Measurements from ENCODE around the gene CNKSR3. TPM values are rescaled to one million over a fixed set of nuclear protein-coding genes. Genes with fewer than 3 reads are reported as not detected.

CNKSR3 gene
- total RNA-seq, 2 experiments from 2014 or later = not detected

GRCh38 chr6:154450498-154450897 lies 60.0 kb downstream of the CNKSR3 start:
- Mint-ChIP-seq H3K9me3 (ENCODE audit: insufficient read depth) (no peaks in the 10 kb centered on the region), H3K36me3 (ENCODE audit: low read depth) (no peaks in the 10 kb centered on the region), H3K4me3 (no peak overlapping the region), H3K4me1 (ENCODE audit: low read depth) (no peaks in the 10 kb centered on the region), H3K27me3 (ENCODE audit: low read depth) (no peaks in the 10 kb centered on the region), H3K27ac (no peak overlapping the region)
- DNase-seq = no peak
- no peak for ATAC-seq
- ChIA-PET CTCF (no interaction called here), POLR2A (no interaction called here)

- H3K36me3 Mint-ChIP-seq (ENCODE audit: low read depth) = no peaks in the 10 kb centered on the region
- CTCF ChIA-PET = no interaction called here
- H3K4me1 Mint-ChIP-seq (ENCODE audit: low read depth) = no peaks in the 10 kb centered on the region
- POLR2A ChIA-PET = no interaction called here
- H3K27me3 Mint-ChIP-seq (ENCODE audit: low read depth) = no peaks in the 10 kb centered on the region
- H3K27ac Mint-ChIP-seq = no peak overlapping the region
- no peaks in the 10 kb centered on the region for H3K9me3 Mint-ChIP-seq (ENCODE audit: insufficient read depth)
- ATAC-seq (no peak), DNase-seq (no peak)
- no peak overlapping the region for H3K4me3 Mint-ChIP-seq
Measured at GRCh38 chr6:154448448-154449096, 61.9 kb downstream of the CNKSR3 start.

GRCh38 chr6:154447954-154448353 lies 62.5 kb downstream of the CNKSR3 start:
- H3K36me3 Mint-ChIP-seq (ENCODE audit: low read depth) = no peaks in the 10 kb centered on the region
- CTCF ChIA-PET = no interaction called here
- no peaks in the 10 kb centered on the region for H3K27me3 Mint-ChIP-seq (ENCODE audit: low read depth)
- POLR2A ChIA-PET = no interaction called here
- no peaks in the 10 kb centered on the region for H3K4me1 Mint-ChIP-seq (ENCODE audit: low read depth)
- H3K27ac Mint-ChIP-seq = no peak overlapping the region
- ATAC-seq (no peak), DNase-seq (no peak)
- no peak overlapping the region for H3K4me3 Mint-ChIP-seq
- no peaks in the 10 kb centered on the region for H3K9me3 Mint-ChIP-seq (ENCODE audit: insufficient read depth)

- POLR2A ChIA-PET = no interaction called here
- DNase-seq (no peak), ATAC-seq (no peak)
- H3K36me3 Mint-ChIP-seq (ENCODE audit: low read depth) = no peaks in the 10 kb centered on the region
- H3K4me1 Mint-ChIP-seq (ENCODE audit: low read depth) = no peaks in the 10 kb centered on the region
- H3K27ac Mint-ChIP-seq = no peak overlapping the region
- CTCF ChIA-PET = no interaction called here
- H3K9me3 Mint-ChIP-seq (ENCODE audit: insufficient read depth) = no peaks in the 10 kb centered on the region
- no peaks in the 10 kb centered on the region for H3K27me3 Mint-ChIP-seq (ENCODE audit: low read depth)
- H3K4me3 Mint-ChIP-seq = no peak overlapping the region
Measured at GRCh38 chr6:154446984-154447383, 63.5 kb downstream of the CNKSR3 start.

GRCh38 chr6:154445417-154445816 lies 65.1 kb downstream of the CNKSR3 start:
- H3K27me3 Mint-ChIP-seq (ENCODE audit: low read depth) = no peaks in the 10 kb centered on the region
- ChIA-PET CTCF (no interaction called here), POLR2A (no interaction called here)
- no peak overlapping the region for H3K4me3 Mint-ChIP-seq
- H3K36me3 Mint-ChIP-seq (ENCODE audit: low read depth) = no peaks in the 10 kb centered on the region
- no peak for ATAC-seq
- DNase-seq = no peak
- no peaks in the 10 kb centered on the region for H3K4me1 Mint-ChIP-seq (ENCODE audit: low read depth)
- no peak overlapping the region for H3K27ac Mint-ChIP-seq
- no peaks in the 10 kb centered on the region for H3K9me3 Mint-ChIP-seq (ENCODE audit: insufficient read depth)

- ChIA-PET CTCF (no interaction called here), POLR2A (no interaction called here)
- Mint-ChIP-seq H3K36me3 (ENCODE audit: low read depth) (no peaks in the 10 kb centered on the region), H3K4me3 (no peak overlapping the region), H3K27ac (no peak overlapping the region), H3K4me1 (ENCODE audit: low read depth) (no peaks in the 10 kb centered on the region), H3K27me3 (ENCODE audit: low read depth) (no peaks in the 10 kb centered on the region), H3K9me3 (ENCODE audit: insufficient read depth) (no peaks in the 10 kb centered on the region)
- ATAC-seq = no peak
- DNase-seq = no peak
Measured at GRCh38 chr6:154441995-154442310, 68.5 kb downstream of the CNKSR3 start.

- DNase-seq (no peak), ATAC-seq (no peak)
- Mint-ChIP-seq H3K9me3 (ENCODE audit: insufficient read depth) (no peaks in the 10 kb centered on the region), H3K36me3 (ENCODE audit: low read depth) (no peaks in the 10 kb centered on the region), H3K4me3 (no peak overlapping the region), H3K27ac (no peak overlapping the region), H3K27me3 (ENCODE audit: low read depth) (no peaks in the 10 kb centered on the region), H3K4me1 (ENCODE audit: low read depth) (no peaks in the 10 kb centered on the region)
- ChIA-PET POLR2A (no interaction called here), CTCF (no interaction called here)
Measured at GRCh38 chr6:154440422-154441043, 70.0 kb downstream of the CNKSR3 start.

GRCh38 chr6:154440022-154440421 lies 70.5 kb downstream of the CNKSR3 start:
- ChIA-PET CTCF (no interaction called here), POLR2A (no interaction called here)
- H3K36me3 Mint-ChIP-seq (ENCODE audit: low read depth) = no peaks in the 10 kb centered on the region
- no peak for DNase-seq
- ATAC-seq = no peak
- no peak overlapping the region for H3K4me3 Mint-ChIP-seq
- H3K9me3 Mint-ChIP-seq (ENCODE audit: insufficient read depth) = no peaks in the 10 kb centered on the region
- no peaks in the 10 kb centered on the region for H3K4me1 Mint-ChIP-seq (ENCODE audit: low read depth)
- no peaks in the 10 kb centered on the region for H3K27me3 Mint-ChIP-seq (ENCODE audit: low read depth)
- no peak overlapping the region for H3K27ac Mint-ChIP-seq

GRCh38 chr6:154438882-154439415 lies 71.5 kb downstream of the CNKSR3 start:
- Mint-ChIP-seq H3K27ac (no peak overlapping the region), H3K9me3 (ENCODE audit: insufficient read depth) (no peaks in the 10 kb centered on the region), H3K36me3 (ENCODE audit: low read depth) (no peaks in the 10 kb centered on the region), H3K4me3 (no peak overlapping the region), H3K27me3 (ENCODE audit: low read depth) (no peaks in the 10 kb centered on the region), H3K4me1 (ENCODE audit: low read depth) (no peaks in the 10 kb centered on the region)
- POLR2A ChIA-PET = no interaction called here
- CTCF ChIA-PET = no interaction called here
- ATAC-seq = no peak
- DNase-seq = no peak

- Mint-ChIP-seq H3K27me3 (ENCODE audit: low read depth) (no peaks in the 10 kb centered on the region), H3K36me3 (ENCODE audit: low read depth) (no peaks in the 10 kb centered on the region), H3K4me3 (no peak overlapping the region), H3K9me3 (ENCODE audit: insufficient read depth) (no peaks in the 10 kb centered on the region), H3K27ac (no peak overlapping the region), H3K4me1 (ENCODE audit: low read depth) (no peaks in the 10 kb centered on the region)
- POLR2A ChIA-PET = no interaction called here
- DNase-seq (no peak), ATAC-seq (no peak)
- CTCF ChIA-PET = no interaction called here
Measured at GRCh38 chr6:154435400-154435945, 75.0 kb downstream of the CNKSR3 start.

- no peaks in the 10 kb centered on the region for H3K27me3 Mint-ChIP-seq (ENCODE audit: low read depth)
- POLR2A ChIA-PET = no interaction called here
- ATAC-seq = no peak
- no peaks in the 10 kb centered on the region for H3K36me3 Mint-ChIP-seq (ENCODE audit: low read depth)
- no peak overlapping the region for H3K4me3 Mint-ChIP-seq
- CTCF ChIA-PET = no interaction called here
- no peaks in the 10 kb centered on the region for H3K4me1 Mint-ChIP-seq (ENCODE audit: low read depth)
- H3K9me3 Mint-ChIP-seq (ENCODE audit: insufficient read depth) = no peaks in the 10 kb centered on the region
- no peak for DNase-seq
- no peak overlapping the region for H3K27ac Mint-ChIP-seq
Measured at GRCh38 chr6:154434662-154435061, 75.8 kb downstream of the CNKSR3 start.

- ChIA-PET CTCF (no interaction called here), POLR2A (no interaction called here)
- DNase-seq (no peak), ATAC-seq (no peak)
- Mint-ChIP-seq H3K27me3 (ENCODE audit: low read depth) (no peaks in the 10 kb centered on the region), H3K9me3 (ENCODE audit: insufficient read depth) (no peaks in the 10 kb centered on the region), H3K4me3 (no peak overlapping the region), H3K36me3 (ENCODE audit: low read depth) (no peaks in the 10 kb centered on the region), H3K27ac (no peak overlapping the region), H3K4me1 (ENCODE audit: low read depth) (no peaks in the 10 kb centered on the region)
Measured at GRCh38 chr6:154433477-154434241, 76.8 kb downstream of the CNKSR3 start.

All from activated CD8-positive, alpha-beta T cell treated with anti-CD3 and anti-CD28 coated beads, Interleukin-2, amount 10 ng/mL, durations not matched to agents 7 days and 5 days (primary cell).